LNCAP (cell line): Measurements from ENCODE around the gene PDZD4.

Source experiments
- CTCF ChIP-seq: fragments of 450-650 bp; IDR thresholded peaks from 2 replicates; pipeline ENCODE4 v1.5.1; 2017; ENCODE audit warnings: mild to moderate bottlenecking

Gene PDZD4

GRCh38 chrX:153875391-153876111 is 45.2 kb upstream of the PDZD4 start:
- TF ChIP-seq CTCF, result no peak

GRCh38 chrX:153874366-153875125 is 44.2 kb upstream of the PDZD4 start:
- no peak for TF ChIP-seq CTCF

GRCh38 chrX:153874085-153874365 is 43.7 kb upstream of the PDZD4 start:
- no peak for TF ChIP-seq CTCF

GRCh38 chrX:153873282-153874084 is 43.1 kb upstream of the PDZD4 start:
- no peak for TF ChIP-seq CTCF

GRCh38 chrX:153871946-153872878 is 41.9 kb upstream of the PDZD4 start:
- TF ChIP-seq CTCF, result no peak

GRCh38 chrX:153871451-153871850 is 41.1 kb upstream of the PDZD4 start:
- TF ChIP-seq CTCF, result no peak

- no peak for TF ChIP-seq CTCF
These were observed 40.5 kb upstream of the PDZD4 start for GRCh38 chrX:153870791-153871360.
